Mesendoderm (in vitro differentiated cells): Measurements from ENCODE around the gene ADAMTS17.

Experiments used
- DNase-seq: peaks from one replicate; pipeline ENCODE4 v3.0.0; 2013
- H2AK5ac ChIP-seq: 2 replicates; pipeline ENCODE4 v1.6.1; 2013; ENCODE audit warnings: low read length, inconsistent platforms
- H2BK120ac ChIP-seq: 2 replicates; pipeline ENCODE4 v1.6.1; 2013; ENCODE audit warnings: low read depth, mild to moderate bottlenecking, low read length, moderate library complexity, mixed read lengths
- H2BK15ac ChIP-seq: replicated peaks from 2 replicates; pipeline ENCODE4 v1.6.1; 2013; ENCODE audit warnings: low read depth, mild to moderate bottlenecking, moderate library complexity
- H2BK5ac ChIP-seq: 2 replicates; pipeline ENCODE4 v1.6.1; 2013; ENCODE audit warnings: low read length, inconsistent platforms
- H3K18ac ChIP-seq: 2 replicates; pipeline ENCODE4 v1.6.1; 2013; ENCODE audit warnings: mild to moderate bottlenecking, low read length, mixed read lengths
- H3K23ac ChIP-seq: one replicate; pipeline ENCODE4 v1.6.1; 2013; ENCODE audit warnings: low read length
- H3K27ac ChIP-seq: 2 replicates; pipeline ENCODE4 v1.5.1; 2013; ENCODE audit warnings: low read depth, mild to moderate bottlenecking, inconsistent platforms, low read length, moderate library complexity
- H3K27me3 ChIP-seq: 2 replicates; pipeline ENCODE4 v1.6.1; 2013; ENCODE audit warnings: low read length, control low read depth, mild to moderate bottlenecking, inconsistent platforms; ENCODE audit not compliant: insufficient read depth, poor library complexity
- H3K36me3 ChIP-seq: 2 replicates; pipeline ENCODE4 v1.6.1; 2013; ENCODE audit warnings: low read length, inconsistent platforms; ENCODE audit not compliant: control insufficient read depth, insufficient read depth
- H3K4ac ChIP-seq: one replicate; pipeline ENCODE4 v1.6.1; 2013; ENCODE audit warnings: low read depth, mild to moderate bottlenecking, low read length, moderate library complexity
- H3K4me1 ChIP-seq: 2 replicates; pipeline ENCODE4 v1.6.1; 2013; ENCODE audit warnings: low read depth, low read length, inconsistent platforms; ENCODE audit not compliant: control insufficient read depth
- H3K4me2 ChIP-seq: 2 replicates; pipeline ENCODE4 v1.6.1; 2013; ENCODE audit warnings: low read length
- H3K4me3 ChIP-seq: 2 replicates; pipeline ENCODE4 v1.5.1; 2013; ENCODE audit warnings: mild to moderate bottlenecking, low read length
- H3K56ac ChIP-seq: one replicate; pipeline ENCODE4 v1.6.1; 2013; ENCODE audit warnings: low read length
- H3K79me1 ChIP-seq: 2 replicates; pipeline ENCODE4 v1.6.1; 2013; ENCODE audit warnings: low read length, inconsistent platforms
- H3K79me2 ChIP-seq: 2 replicates; pipeline ENCODE4 v1.6.1; 2013; ENCODE audit warnings: mild to moderate bottlenecking, low read length; ENCODE audit not compliant: control insufficient read depth, insufficient read depth
- H3K9ac ChIP-seq: 2 replicates; pipeline ENCODE4 v1.6.1; 2013; ENCODE audit warnings: low read length, inconsistent platforms
- H4K5ac ChIP-seq: one replicate; pipeline ENCODE4 v1.6.1; 2013; ENCODE audit warnings: low read length
- H4K8ac ChIP-seq: one replicate; pipeline ENCODE4 v1.6.1; 2013; ENCODE audit warnings: low read depth, mild to moderate bottlenecking, control low read depth, low read length, moderate library complexity
- WGBS: extraction: QIAGEN DNeasy Blood & Tissue Kit; methylation state at CpG from one replicate; pipeline ENCODE4 v1.1.7; 2013; ENCODE audit warnings: low lambda C conversion rate, missing lambda C conversion rate; ENCODE audit not compliant: insufficient coverage; ENCODE audit errors: extremely low coverage; 5-methylcytosine and 5-hydroxymethylcytosine counted together

ADAMTS17 gene

GRCh38 chr15:99998661-99999101 lies 343.1 kb downstream of the ADAMTS17 start:
- no peaks in the 10 kb centered on the region for H3K79me1 ChIP-seq
- no peaks in the 10 kb centered on the region for H3K27me3 ChIP-seq
- H3K56ac ChIP-seq = peak overlapping the region; percentile 22
- no peak overlapping the region for H3K18ac ChIP-seq
- no peak overlapping the region for H3K9ac ChIP-seq
- H3K79me2 ChIP-seq = no peaks in the 10 kb centered on the region
- no peak overlapping the region for H2BK15ac ChIP-seq
- no CpG with 5 or more reads among the region's 12 CpGs for WGBS
- H3K27ac ChIP-seq = no peak overlapping the region
- no peak overlapping the region for H3K4me3 ChIP-seq
- no peaks in the 10 kb centered on the region for H3K36me3 ChIP-seq
- H2BK120ac ChIP-seq = no peak overlapping the region
- peak; percentile 78 for DNase-seq
- H3K4me2 ChIP-seq = no peak overlapping the region
- H3K23ac ChIP-seq = no peak overlapping the region
- no peak overlapping the region for H2BK5ac ChIP-seq
- H2AK5ac ChIP-seq = no peak overlapping the region
- no peak overlapping the region for H4K5ac ChIP-seq
- H3K4ac ChIP-seq = no peak overlapping the region
- no peak overlapping the region for H4K8ac ChIP-seq
- H3K4me1 ChIP-seq = peaks cover 9% of the 10 kb centered on the region

GRCh38 chr15:99997112-99997651 lies 344.6 kb downstream of the ADAMTS17 start:
- H3K23ac ChIP-seq = no peak overlapping the region
- WGBS = no CpG with 5 or more reads among the region's 22 CpGs
- H3K27ac ChIP-seq = no peak overlapping the region

GRCh38 chr15:99996660-99997059 lies 345.1 kb downstream of the ADAMTS17 start:
- no peaks in the 10 kb centered on the region for H3K79me1 ChIP-seq
- H3K9ac ChIP-seq = no peak overlapping the region
- no peak overlapping the region for H3K4me3 ChIP-seq
- no peak overlapping the region for H3K18ac ChIP-seq
- H3K56ac ChIP-seq = no peak overlapping the region
- H2AK5ac ChIP-seq = no peak overlapping the region
- no CpG with 5 or more reads among the region's 3 CpGs for WGBS
- H3K23ac ChIP-seq = no peak overlapping the region
- H2BK120ac ChIP-seq = no peak overlapping the region
- H2BK5ac ChIP-seq = no peak overlapping the region
- H4K8ac ChIP-seq = no peak overlapping the region
- H3K27me3 ChIP-seq = no peaks in the 10 kb centered on the region
- no peaks in the 10 kb centered on the region for H3K79me2 ChIP-seq
- H2BK15ac ChIP-seq = no peak overlapping the region
- peaks cover 9% of the 10 kb centered on the region for H3K4me1 ChIP-seq
- no peak overlapping the region for H4K5ac ChIP-seq
- H3K4me2 ChIP-seq = no peak overlapping the region
- no peak overlapping the region for H3K27ac ChIP-seq
- no peak for DNase-seq
- H3K36me3 ChIP-seq = no peaks in the 10 kb centered on the region
- no peak overlapping the region for H3K4ac ChIP-seq

More at GRCh38 chr15:99997112-99997651, 344.6 kb downstream of the ADAMTS17 start:
- H4K5ac ChIP-seq = no peak overlapping the region
- no peak overlapping the region for H3K4me2 ChIP-seq
- no peak overlapping the region for H3K9ac ChIP-seq
- H3K56ac ChIP-seq = peak overlapping the region; percentile 17
- no peak overlapping the region for H2BK120ac ChIP-seq
- H2BK15ac ChIP-seq = no peak overlapping the region
- H3K79me2 ChIP-seq = no peaks in the 10 kb centered on the region
- H3K18ac ChIP-seq = no peak overlapping the region
- no peaks in the 10 kb centered on the region for H3K27me3 ChIP-seq
- H2BK5ac ChIP-seq = peak overlapping the region; percentile 32
- no peak overlapping the region for H4K8ac ChIP-seq
- H3K4me3 ChIP-seq = no peak overlapping the region
- H3K36me3 ChIP-seq = no peaks in the 10 kb centered on the region
- no peak overlapping the region for H2AK5ac ChIP-seq
- no peak for DNase-seq
- H3K79me1 ChIP-seq = no peaks in the 10 kb centered on the region
- H3K4me1 ChIP-seq = peaks cover 9% of the 10 kb centered on the region
- H3K4ac ChIP-seq = no peak overlapping the region

- H3K4ac ChIP-seq = no peak overlapping the region
- no peaks in the 10 kb centered on the region for H3K27me3 ChIP-seq
- DNase-seq = no peak
- H3K27ac ChIP-seq = peak overlapping the region; percentile 75
- peak overlapping the region; percentile 32 for H2BK5ac ChIP-seq
- no peaks in the 10 kb centered on the region for H3K79me2 ChIP-seq
- H4K8ac ChIP-seq = no peak overlapping the region
- no peak overlapping the region for H3K4me2 ChIP-seq
- no peak overlapping the region for H2AK5ac ChIP-seq
- H3K79me1 ChIP-seq = no peaks in the 10 kb centered on the region
- H4K5ac ChIP-seq = no peak overlapping the region
- H2BK120ac ChIP-seq = peak overlapping the region; percentile 33
- peak overlapping the region; percentile 9 for H3K18ac ChIP-seq
- no peak overlapping the region for H3K4me3 ChIP-seq
- no peak overlapping the region for H3K9ac ChIP-seq
- peaks cover 9% of the 10 kb centered on the region for H3K4me1 ChIP-seq
- no CpG with 5 or more reads among the region's 11 CpGs for WGBS
- no peak overlapping the region for H2BK15ac ChIP-seq
- H3K23ac ChIP-seq = no peak overlapping the region
- H3K36me3 ChIP-seq = no peaks in the 10 kb centered on the region
- H3K56ac ChIP-seq = peak overlapping the region; percentile 76
Observed at GRCh38 chr15:99995543-99995942, 346.2 kb downstream of the ADAMTS17 start.

GRCh38 chr15:99994849-99995248 lies 346.9 kb downstream of the ADAMTS17 start:
- WGBS = no CpG with 5 or more reads among the region's 6 CpGs
- DNase-seq = peak; percentile 71
- H2AK5ac ChIP-seq = no peak overlapping the region
- H3K4me1 ChIP-seq = peaks cover 9% of the 10 kb centered on the region
- H4K8ac ChIP-seq = no peak overlapping the region
- H2BK15ac ChIP-seq = no peak overlapping the region
- peak overlapping the region; percentile 33 for H2BK120ac ChIP-seq
- no peak overlapping the region for H4K5ac ChIP-seq
- H3K27ac ChIP-seq = peak overlapping the region; percentile 75
- no peak overlapping the region for H3K18ac ChIP-seq
- no peaks in the 10 kb centered on the region for H3K27me3 ChIP-seq
- H2BK5ac ChIP-seq = peak overlapping the region; percentile 87
- H3K36me3 ChIP-seq = no peaks in the 10 kb centered on the region
- H3K4me2 ChIP-seq = no peak overlapping the region
- peak overlapping the region; percentile 76 for H3K56ac ChIP-seq
- H3K79me1 ChIP-seq = no peaks in the 10 kb centered on the region
- no peak overlapping the region for H3K4ac ChIP-seq
- H3K9ac ChIP-seq = peak overlapping the region; percentile 25
- no peaks in the 10 kb centered on the region for H3K79me2 ChIP-seq
- no peak overlapping the region for H3K23ac ChIP-seq
- H3K4me3 ChIP-seq = no peak overlapping the region

GRCh38 chr15:99993681-99994131 lies 348.1 kb downstream of the ADAMTS17 start:
- Histone ChIP-seq H3K4me1 (peaks cover 9% of the 10 kb centered on the region), H3K4me2 (no peak overlapping the region), H3K18ac (peak overlapping the region; percentile 54), H3K4me3 (no peak overlapping the region), H2BK120ac (peak overlapping the region; percentile 30), H3K4ac (no peak overlapping the region), H2AK5ac (no peak overlapping the region), H3K23ac (no peak overlapping the region), H3K56ac (peak overlapping the region; percentile 2), H4K5ac (no peak overlapping the region), H3K27me3 (no peaks in the 10 kb centered on the region), H3K36me3 (no peaks in the 10 kb centered on the region), H4K8ac (no peak overlapping the region), H3K79me2 (no peaks in the 10 kb centered on the region), H3K27ac (no peak overlapping the region), H2BK5ac (no peak overlapping the region), H2BK15ac (no peak overlapping the region), H3K79me1 (no peaks in the 10 kb centered on the region), H3K9ac (no peak overlapping the region)
- DNase-seq = no peak
- WGBS = no CpG with 5 or more reads among the region's 10 CpGs
